Superior temporal gyrus (tissue), 1 donor: ENCODE results near the gene ACSM3.
A peak's percentile ranks its signal among the peaks of the same experiment; 100 is the strongest.
"Not testable (repeated sequence)": the region's sequence is repeated elsewhere in the genome, so short reads cannot be mapped to it uniquely, and the experiment has no call there.

ENCODE experiments used
- DNase-seq: peaks from one replicate; pipeline ENCODE4 v3.0.0-alpha.2; 2016; ENCODE audit errors: extremely low spot score

The ACSM3 gene

DNA sequence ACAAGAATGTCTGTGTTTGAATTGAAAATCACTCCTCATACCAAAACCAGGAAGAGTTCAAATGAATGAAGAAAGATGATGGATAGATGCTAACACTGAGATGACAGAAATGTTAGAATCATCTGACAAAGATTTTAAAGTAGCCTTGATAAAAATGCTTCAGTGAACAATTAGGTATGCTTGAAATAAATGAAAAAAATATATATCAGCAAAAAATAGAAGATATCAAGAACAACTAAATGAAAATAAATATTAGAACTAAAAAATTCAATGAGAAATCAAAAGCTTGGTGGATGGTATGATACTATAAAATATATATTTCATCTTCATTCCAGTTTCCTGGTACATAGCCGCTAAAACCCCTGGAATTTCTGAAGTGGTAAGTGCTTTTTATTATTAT, 8.6 kb upstream of the ACSM3 start:
- DNase-seq: no peak

DNA sequence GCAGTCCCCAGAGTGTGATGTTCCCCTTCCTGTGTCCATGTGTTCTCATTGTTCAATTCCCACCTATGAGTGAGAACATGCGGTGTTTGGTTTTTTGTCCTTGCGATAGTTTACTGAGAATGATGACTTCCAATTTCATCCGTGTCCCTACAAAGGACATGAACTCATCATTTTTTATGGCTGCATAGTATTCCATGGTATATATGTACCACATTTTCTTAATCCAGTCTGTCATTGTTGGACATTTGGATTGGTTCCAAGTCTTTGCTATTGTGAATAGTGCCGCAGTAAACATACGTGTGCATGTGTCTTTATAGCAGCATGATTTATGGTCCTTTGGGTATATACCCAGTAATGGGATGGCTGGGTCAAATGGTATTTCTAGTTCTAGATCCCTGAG, 8.0 kb upstream of the ACSM3 start:
- not testable (repeated sequence) for DNase-seq

DNA sequence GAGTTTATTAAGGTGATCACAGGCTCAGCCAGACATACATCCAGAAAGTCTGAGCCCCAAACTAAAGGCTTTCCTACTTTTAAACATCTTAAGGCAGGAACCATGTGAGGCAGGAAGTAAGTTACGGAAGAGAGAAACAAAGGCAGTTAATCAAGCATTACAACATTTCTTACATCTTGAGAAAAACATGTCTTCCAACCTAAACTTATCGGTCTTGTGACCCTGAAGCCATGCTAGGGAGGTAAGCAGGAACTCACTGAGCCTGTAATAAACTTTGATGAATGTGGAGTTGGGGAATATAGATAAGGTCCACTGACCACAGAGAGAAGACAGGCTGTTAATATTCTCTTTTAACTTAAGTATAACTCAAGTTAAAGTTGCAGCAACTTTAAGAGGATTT, 3.5 kb upstream of the ACSM3 start:
- DNase-seq: no peak

DNA sequence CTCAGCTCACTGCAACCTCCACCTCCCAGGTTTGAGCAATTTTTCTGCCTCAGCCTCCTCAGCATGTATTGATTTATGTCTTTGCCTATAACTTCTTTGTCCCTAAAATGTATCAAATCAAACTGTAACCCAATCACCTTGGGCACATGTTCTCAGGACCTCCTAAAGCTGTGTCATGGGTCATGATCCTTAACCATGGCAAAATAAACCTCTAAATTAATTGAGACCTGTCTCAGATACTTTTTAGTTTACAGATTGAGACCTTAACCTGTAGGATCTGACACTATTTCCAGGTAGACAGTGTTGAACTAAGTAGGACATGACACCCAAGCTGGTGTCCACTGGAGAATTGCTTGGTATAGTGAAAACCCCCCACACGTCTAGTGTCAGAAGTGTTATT, 2.6 kb upstream of the ACSM3 start:
- DNase-seq: no peak

DNA sequence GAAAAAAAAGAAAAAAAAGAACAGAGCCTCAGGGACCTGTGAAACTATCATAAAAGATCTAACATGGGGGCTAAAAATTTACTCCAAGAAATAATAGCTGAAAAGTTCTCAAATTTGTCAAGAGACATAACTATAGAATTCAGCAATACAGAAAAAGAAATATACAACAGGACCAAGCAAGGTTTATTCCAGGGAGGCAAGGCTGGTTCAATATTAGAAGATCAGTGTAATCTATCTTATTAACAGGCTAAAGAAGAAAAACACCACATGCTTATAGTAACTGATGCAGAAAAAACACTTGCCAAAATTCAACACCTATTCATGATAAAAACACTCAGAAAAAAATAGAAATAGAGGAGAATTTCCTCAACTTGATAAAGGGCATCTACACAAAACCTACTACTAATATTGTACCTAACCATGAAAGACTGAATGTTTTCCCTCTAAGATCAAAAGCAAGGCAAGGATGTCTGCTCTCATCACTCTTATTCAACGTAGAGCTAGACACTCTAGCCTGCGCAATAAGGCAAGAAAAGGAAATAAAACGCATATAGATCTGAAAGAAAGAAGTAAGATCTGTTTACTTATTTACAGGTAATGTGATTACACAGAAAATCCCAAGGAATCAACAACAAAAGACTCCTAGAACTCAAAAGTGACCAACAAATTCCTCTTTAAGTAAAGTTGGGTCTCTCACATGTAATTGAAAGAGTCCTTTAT, 1.2 kb upstream of the ACSM3 start:
- no peak for DNase-seq

DNA sequence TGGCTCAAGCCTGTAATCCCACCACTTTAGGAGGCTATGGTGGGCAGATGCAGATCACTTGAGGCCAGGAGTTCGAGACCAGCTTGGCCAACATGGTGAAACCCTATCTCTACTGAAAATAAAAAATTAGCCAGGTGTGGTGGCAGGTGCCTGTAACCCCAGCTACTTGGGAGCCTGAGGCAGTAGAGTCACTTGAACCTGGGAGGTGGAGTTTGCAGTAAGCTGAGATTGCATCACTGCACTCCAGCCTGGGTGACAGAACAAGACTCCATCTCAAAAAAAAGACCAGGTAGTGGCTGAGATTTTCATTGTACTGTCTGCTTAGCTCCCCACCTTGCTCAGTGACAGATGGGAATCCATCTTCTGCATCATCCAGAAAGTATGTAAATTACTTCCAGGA, 634 bp downstream of the ACSM3 start:
- not testable (repeated sequence) for DNase-seq

DNA sequence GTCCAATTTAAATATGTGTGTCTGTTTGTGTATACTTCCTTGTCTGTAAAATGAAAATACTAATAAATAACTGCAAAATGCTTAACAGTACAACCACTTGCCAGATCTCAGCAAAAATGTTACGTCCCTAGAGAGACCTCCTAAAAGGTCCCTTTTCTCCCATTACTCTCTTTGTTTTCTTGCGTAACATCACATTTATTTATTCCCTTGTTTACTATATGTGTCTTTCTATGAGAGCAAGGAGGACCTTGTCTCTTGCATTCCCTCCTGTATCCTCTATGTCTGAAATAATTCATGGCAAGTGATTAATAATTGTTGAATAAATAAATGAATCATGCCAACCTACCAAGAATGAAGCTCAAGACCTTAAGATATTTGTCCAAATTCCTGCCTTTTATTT, 1.9 kb downstream of the ACSM3 start:
- DNase-seq: no peak

DNA sequence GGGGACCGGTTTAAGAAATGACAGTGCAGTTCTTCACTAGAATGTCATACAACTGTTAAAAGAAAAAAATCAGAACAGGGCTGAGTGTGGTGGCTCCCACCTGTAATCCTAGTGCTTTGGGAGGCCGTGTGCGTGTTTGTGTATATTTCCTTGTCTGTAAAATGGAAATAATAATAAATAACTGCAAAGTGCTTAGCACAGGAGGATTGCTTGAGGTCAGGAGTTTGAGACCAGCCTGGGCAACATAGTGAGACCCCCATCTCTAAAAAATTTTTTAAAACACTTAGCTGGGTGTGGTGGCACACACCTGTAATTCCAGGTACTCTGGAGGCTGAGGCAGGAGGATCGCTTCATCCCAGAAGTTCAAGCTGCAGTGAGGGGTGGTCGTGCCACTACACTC, 2.5 kb downstream of the ACSM3 start:
- DNase-seq: no peak

DNA sequence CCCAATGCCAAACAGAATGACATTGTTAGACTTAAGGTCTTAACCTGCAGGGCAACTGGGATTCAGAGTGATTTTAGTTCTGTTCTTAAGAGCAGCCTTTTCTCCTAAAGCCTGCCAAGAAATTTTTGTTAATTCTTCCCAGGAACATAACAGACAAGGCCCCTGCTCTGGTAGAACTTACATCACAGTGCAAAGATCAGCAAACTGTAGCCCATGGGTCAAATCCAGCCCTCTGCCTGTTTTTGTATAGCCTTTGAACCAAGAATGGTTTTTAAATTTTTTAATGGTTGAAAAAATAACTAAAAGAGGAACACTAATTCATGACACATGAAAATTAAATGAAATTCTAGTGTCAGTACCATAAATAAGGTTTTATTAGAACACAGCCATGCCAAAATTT, 3.8 kb downstream of the ACSM3 start:
- no peak for DNase-seq

DNA sequence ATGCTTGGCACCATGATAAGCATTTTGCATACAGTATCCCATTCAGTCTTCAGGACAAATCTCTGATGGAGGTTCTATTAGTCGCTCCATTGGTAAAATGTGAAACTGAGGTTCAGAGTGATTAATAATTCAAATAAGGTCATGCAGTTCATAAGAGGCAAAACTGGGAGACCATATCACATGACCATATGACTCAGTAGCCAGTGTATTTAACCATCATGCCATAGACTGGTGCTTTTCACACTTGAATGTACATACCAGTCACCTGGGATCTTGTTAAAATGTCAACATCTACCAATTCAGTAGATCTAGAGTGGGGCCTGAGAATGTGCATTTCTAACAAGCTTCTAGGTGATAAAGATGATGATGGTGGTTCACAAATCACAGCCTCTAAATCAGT, 4.3 kb downstream of the ACSM3 start:
- DNase-seq: no peak

DNA sequence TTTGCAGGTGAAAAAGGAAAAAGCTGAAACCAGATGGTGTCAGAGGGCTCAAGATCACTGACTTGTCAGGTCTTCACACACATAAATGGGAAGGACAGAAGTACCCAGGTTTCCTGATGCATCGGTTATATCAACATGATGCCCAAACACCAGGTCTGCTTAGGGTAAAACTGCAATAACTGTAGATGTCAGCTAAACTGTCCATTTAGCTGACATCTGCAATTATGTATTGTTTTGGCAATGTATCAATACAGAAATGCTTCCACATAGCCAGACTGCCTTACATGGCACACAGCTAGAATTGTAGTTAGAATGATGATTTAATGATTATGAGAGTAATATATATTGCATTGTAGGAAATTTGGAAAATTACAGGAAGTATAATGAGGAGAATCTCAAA, 5.0 kb downstream of the ACSM3 start:
- no peak for DNase-seq

DNA sequence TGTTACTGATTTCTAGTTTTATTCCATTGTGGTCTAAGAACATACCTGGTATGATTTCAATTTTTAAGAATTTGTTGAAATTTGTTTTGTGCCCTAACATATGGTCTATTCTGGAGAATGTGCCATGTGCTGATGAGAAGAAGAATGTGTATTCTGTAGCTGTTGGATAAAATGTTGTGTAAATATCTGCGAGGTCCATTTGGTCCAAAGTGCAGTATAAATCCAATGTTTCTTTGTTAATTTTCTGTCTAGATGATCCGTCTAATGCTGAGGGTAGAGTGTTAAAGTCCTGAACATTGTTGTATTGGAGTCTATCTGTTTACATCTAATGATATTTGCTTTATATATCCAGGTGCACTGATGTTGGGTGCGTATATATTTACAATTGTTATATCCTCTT, 9.9 kb downstream of the ACSM3 start:
- no peak for DNase-seq

DNA sequence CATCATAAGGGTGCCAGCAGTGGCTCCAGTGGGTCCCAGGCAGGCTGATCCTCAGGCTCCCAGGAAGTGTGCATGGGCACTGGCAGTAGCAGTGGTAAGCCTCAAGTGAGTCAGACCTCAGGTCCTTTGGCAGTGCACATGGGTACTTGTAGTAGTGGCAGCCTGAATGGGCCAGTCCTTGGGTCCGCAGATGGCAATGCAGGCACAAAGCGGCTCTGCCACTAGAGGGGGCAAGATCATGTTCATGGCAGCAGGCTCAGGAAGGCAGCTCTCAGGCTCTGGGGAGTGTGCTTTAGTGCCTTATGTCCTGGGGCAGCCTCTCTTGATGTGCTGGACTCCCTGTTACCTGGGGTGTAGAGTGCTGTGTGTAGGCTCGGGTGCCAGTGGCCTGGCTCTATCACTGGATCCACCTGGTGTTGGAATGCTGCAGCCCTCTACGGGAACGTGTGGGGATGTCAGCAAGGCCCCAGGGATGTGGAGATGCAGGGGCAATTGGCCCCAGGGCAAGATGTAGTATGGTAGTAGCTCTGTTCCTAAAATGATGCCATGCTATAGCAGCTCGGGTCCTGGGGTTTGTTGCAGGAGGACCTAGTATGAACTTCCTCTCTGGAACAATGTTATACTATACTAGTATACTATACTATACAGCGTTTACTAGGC, 11.0 kb downstream of the ACSM3 start:
- no peak for DNase-seq

DNA sequence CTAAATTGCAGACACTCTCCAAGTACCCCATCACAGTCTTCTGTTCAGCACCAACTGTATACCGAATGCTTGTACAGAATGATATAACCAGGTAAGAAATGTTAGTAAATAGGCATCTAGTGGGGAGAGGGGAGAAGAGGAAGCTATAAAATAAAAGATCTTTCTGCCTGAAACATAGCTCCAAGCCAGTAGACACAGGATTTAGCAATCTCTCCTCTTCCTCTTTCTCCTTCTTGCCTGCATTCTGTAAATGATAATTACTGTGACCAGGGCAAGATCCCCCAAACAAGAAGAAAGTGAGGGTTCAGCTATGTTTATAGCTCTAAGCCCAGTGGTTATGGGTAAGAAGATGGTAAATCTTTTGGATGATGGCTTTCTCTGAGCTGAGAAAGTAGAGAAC, 17.9 kb downstream of the ACSM3 start:
- no peak for DNase-seq

DNA sequence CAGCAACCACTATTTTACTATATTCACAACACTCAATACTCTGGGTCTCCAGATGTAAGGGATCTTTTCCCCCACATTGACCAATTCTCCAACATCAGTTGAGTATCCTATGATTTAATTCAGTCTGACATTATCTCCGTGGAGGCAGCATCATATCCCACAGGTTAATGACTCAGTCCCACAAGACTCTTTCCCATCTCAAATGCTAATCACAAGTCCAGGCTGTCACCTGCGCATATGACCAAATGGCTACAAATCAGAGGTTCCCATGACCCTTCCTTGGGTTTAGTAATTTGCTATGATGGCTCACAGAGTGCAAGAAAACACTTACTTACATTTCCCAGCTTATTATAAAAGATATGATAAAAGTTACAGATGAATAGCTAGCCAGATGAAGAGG, 18.7 kb downstream of the ACSM3 start:
- DNase-seq: no peak

DNA sequence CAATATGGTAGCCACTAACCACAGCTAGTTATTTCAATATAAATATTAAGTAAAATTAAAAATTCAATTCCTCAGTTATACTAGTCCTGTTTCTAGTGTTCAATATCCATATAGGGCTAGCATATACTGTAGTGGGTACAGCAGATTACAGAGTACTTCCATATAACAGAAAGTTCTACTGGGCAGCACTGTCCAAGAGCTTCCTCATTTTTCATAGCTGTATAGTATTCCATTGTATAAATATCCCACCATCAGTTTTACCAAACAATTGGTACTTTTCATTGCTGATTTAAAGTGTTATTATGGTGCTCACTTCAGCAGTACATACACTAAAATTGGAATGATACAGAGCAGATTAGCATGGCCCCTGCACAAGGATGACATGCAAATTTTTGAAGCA, 20.4 kb downstream of the ACSM3 start:
- no peak for DNase-seq

DNA sequence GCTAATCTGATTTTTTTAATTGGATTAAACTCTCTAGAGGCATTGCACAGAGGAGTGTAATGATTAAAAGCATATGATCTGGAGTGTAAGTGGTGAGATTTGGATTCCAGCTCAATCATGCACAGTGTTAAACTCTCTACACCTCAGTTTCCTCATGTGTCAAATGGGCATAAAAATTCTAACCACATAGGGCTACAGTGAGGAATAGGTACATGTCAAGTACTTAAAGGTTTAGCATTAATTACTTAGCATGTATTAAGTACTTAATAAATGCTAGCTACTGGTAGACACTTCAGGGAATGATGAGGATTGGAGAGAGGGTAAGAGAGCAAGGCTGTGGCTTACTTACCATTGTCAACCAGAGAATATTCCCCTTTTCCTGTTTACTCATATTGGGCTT, 25.3 kb downstream of the ACSM3 start:
- no peak for DNase-seq

DNA sequence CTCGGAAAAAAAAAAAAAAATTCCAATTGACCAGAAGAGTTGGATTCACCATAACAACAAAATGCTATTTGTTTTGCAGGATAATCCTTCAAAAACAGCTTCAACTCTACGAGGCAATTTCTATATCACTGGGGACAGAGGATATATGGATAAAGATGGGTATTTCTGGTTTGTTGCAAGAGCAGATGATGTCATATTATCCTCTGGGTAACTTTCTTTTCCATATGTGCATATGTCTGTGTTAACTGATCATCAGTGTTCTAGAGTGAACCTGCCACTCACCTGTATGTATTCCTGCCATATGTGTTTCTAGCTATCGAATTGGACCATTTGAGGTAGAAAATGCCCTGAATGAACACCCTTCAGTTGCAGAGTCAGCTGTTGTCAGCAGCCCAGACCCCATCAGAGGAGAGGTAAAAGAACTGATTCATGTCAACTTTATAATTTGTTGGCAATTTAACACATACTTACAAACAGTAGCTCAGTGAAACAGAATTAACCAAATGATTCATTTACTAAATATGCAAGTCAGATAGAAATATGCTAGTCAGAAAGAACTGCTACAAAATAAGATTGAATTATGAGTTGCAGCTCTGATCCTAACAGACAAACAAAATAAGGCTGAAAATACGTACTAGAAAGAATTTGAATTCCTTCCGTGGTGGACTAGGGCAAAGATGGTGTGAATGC, 28.3 kb downstream of the ACSM3 start:
- no peak for DNase-seq

DNA sequence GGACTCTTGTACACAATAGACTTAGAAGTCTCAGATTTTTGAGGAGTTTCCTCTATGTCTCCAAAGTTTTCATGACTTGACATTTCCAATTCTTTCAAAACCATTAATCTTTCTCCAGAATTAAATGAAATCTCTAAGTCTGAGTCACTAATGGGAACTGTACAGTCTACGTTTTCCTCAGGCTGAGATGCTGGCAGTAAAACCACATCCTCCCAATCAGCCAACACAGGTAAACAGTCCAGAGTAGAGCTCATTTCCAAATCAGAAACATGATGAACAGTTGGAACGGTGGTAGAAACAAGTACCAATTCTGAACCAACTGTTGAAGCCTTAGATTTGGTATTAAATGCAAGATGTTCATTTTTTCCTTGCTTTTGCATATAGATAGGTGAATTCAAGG, 34.5 kb downstream of the ACSM3 start:
- DNase-seq: no peak

DNA sequence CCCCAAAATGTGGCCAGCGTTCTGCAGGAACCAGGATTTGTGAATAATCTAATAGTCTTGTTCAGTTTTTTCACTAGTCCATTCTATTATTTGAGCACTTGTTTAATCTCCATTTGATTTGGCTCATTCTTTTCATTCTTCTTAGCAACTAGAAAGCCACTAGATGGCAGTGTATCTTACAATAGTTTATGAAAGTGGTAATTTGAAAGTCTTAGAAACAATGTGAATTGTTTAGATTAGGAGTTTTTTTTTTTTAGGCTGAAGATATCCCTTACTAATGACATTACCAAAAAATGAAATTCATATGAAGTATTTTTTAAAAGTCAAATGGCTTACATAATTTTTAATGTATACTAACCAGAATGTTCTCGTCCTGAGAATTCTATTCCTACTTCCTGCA, 35.8 kb downstream of the ACSM3 start:
- DNase-seq: peak; percentile 62

DNA sequence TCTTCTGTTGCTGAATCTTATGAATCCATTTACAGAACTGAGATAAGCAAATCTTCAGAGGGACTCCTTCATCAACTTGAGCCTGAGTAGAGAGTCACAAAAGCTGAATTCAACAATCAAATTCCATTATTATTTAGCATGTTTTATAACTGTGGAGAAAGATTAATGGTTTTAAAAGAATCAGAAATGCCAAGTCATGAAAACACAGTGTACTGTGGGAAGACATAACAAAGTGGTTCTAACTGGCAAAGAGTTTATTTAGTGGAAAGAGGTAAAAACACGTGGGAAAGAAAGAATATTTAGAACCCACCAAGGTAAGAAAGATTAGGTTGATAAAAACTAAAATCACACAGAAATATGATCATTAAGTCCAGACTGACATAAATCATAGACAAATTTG, 37.5 kb downstream of the ACSM3 start:
- no peak for DNase-seq

DNA sequence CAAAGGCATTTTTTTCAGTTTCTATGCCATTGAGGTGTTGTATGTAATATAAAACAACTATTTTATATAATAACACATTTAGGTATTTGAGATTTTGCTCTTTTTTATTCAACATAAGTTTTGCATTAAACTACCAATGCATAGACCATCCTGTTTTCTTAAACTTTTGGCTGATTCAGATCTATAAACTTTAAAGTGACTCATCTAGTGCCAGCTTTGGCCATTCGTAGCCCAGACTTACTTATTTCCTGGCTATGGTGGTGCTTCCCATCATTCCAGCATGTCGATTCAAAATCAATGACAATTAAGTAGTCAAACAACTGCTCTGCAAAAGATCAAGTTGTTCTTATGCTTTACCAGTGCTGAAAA, 39.4 kb downstream of the ACSM3 start:
- DNase-seq: no peak

DNA sequence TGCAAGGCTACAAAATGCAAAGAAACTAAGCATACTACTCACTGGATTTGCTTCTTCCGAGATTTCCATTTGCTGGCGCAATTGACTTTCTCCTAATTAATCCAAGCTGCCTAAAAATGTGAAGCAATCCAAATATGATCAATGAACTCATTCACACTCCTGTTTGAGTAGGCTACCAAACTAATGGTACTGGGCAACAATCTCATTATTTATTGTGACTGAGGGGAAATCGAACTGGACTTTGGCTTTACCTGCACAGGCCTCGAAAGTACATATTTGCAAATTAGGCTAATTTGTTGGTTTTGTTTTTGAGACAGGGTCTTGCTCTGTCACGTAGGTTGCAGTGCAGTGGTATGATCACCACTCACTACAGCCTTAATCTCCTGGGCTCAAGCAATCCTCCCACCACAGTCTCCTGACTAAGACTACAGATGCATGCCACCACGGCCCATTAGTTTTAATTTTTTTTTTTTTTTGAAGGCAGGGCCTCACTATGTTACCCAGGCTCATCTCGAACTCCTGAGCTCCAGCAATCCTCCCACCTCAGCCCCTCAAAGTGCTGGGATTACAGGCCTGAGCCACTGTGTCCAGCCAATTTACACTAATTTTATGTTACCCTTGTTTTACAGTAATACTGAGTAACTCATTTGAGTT, 39.9 kb downstream of the ACSM3 start:
- DNase-seq: no peak
